GM23338 (cell line): Measurements from ENCODE around the gene ASAP2. TPM values are rescaled to one million over a fixed set of nuclear protein-coding genes. Genes with fewer than 3 reads are reported as not detected.

ENCODE experiments used
- ATAC-seq: fragments of 200-7000 bp; cut with Tn5 transposase; 3 replicates; pipeline ENCODE4 v1.9.1; 2020
- DNase-seq: peaks from one replicate; pipeline ENCODE4 v3.0.0-alpha.2; 2015; ENCODE audit warnings: low spot score
- H2AFZ ChIP-seq: fragments of 200-600 bp; sonication (generic); 2 replicates; pipeline ENCODE4 v1.8.0; 2016; ENCODE audit warnings: antibody characterized with exemption, mild to moderate bottlenecking, moderate library complexity
- H3F3A ChIP-seq: fragments of 200-600 bp; sonication (generic); replicated peaks from 2 replicates; pipeline ENCODE4 v1.8.0; 2017; ENCODE audit warnings: antibody characterized with exemption, mixed run types, low read depth
- H3K27ac ChIP-seq: fragments of 200-600 bp; sonication (generic); 2 replicates; pipeline ENCODE4 v1.6.1; 2016; ENCODE audit warnings: low read depth
- H3K27me3 ChIP-seq: fragments of 200-600 bp; sonication (generic); 2 replicates; pipeline ENCODE4 v1.8.0; 2016; ENCODE audit warnings: mild to moderate bottlenecking, mixed run types, moderate library complexity; ENCODE audit not compliant: insufficient read depth
- H3K36me3 ChIP-seq: fragments of 200-600 bp; sonication (generic); 2 replicates; pipeline ENCODE4 v1.8.0; 2016; ENCODE audit warnings: mild to moderate bottlenecking; ENCODE audit not compliant: insufficient read depth
- H3K4me1 ChIP-seq: fragments of 200-600 bp; sonication (generic); 2 replicates; pipeline ENCODE4 v1.8.0; 2016; ENCODE audit warnings: mild to moderate bottlenecking, moderate library complexity; ENCODE audit not compliant: insufficient read depth
- H3K4me2 ChIP-seq: fragments of 200-600 bp; sonication (generic); 2 replicates; pipeline ENCODE4 v1.7.1; 2017; ENCODE audit warnings: mixed run types
- H3K4me3 ChIP-seq: fragments of 200-600 bp; sonication (generic); 2 replicates; pipeline ENCODE4 v1.6.1; 2016; ENCODE audit warnings: mixed run types
- H3K79me2 ChIP-seq: fragments of 200-600 bp; sonication (generic); replicated peaks from 2 replicates; pipeline ENCODE4 v1.8.0; 2017; ENCODE audit warnings: mild to moderate bottlenecking; ENCODE audit not compliant: insufficient read depth
- H3K9me2 ChIP-seq: fragments of 200-600 bp; sonication (generic); 2 replicates; pipeline ENCODE4 v1.8.0; 2017; ENCODE audit not compliant: insufficient read depth
- H4K20me1 ChIP-seq: fragments of 200-600 bp; sonication (generic); replicated peaks from 2 replicates; pipeline ENCODE4 v1.8.0; 2017; ENCODE audit warnings: mild to moderate bottlenecking; ENCODE audit not compliant: insufficient read depth
- H3K27ac Mint-ChIP-seq: 2 replicates; pipeline ENCODE4 v1.8.0; 2020; ENCODE audit warnings: inconsistent platforms, mild to moderate bottlenecking, moderate library complexity, mixed read lengths
- H3K27me3 Mint-ChIP-seq: 3 replicates; pipeline ENCODE4 v1.8.0; 2022; ENCODE audit warnings: low read depth, mild to moderate bottlenecking, moderate library complexity, mixed read lengths, inconsistent platforms; ENCODE audit not compliant: insufficient read depth, poor library complexity
- H3K36me3 Mint-ChIP-seq: 3 replicates; pipeline ENCODE4 v1.8.0; 2021; ENCODE audit warnings: low read depth, mild to moderate bottlenecking, inconsistent platforms, moderate library complexity, mixed read lengths
- H3K4me1 Mint-ChIP-seq: 3 replicates; pipeline ENCODE4 v1.8.0; 2020; ENCODE audit warnings: mild to moderate bottlenecking, inconsistent platforms, mixed read lengths
- H3K4me3 Mint-ChIP-seq: 3 replicates; pipeline ENCODE4 v1.8.0; 2021; ENCODE audit warnings: moderate library complexity, mild to moderate bottlenecking, inconsistent platforms, mixed read lengths
- H3K9me3 Mint-ChIP-seq: 3 replicates; pipeline ENCODE4 v1.8.0; 2020; ENCODE audit warnings: moderate library complexity, mild to moderate bottlenecking, inconsistent platforms, mixed read lengths
- CREB1 ChIP-seq: fragments of 250-450 bp; sonication (Bioruptor Pico); IDR thresholded peaks from 2 replicates; pipeline ENCODE4 v1.5.0; 2020; ENCODE audit warnings: low read depth, mild to moderate bottlenecking, moderate library complexity
- CTCF ChIP-seq, 2 experiments: fragments of 200-600 bp in 1 of 2; sonication (generic) in 1 of 2; conservative IDR thresholded peaks; 2 replicates each; pipeline versions ENCODE4 v1.5.1 to v1.6.1; 2016 to 2017; ENCODE audit warnings: antibody characterized with exemption in 2 of 2, low read depth in 2 of 2, mild to moderate bottlenecking in 2 of 2, moderate library complexity in 1 of 2
- ETS1 ChIP-seq: IDR thresholded peaks from 2 replicates; pipeline ENCODE4 v1.6.1; 2016; ENCODE audit warnings: antibody characterized with exemption
- EZH2 ChIP-seq: fragments of 200-600 bp; sonication (generic); IDR thresholded peaks from one replicate; pipeline ENCODE4 v1.8.0; 2017; ENCODE audit warnings: antibody characterized with exemption, mild to moderate bottlenecking, low read depth; ENCODE audit not compliant: unreplicated experiment
- EZH2phosphoT487 ChIP-seq: fragments of 200-600 bp; sonication (generic); IDR thresholded peaks from one replicate; pipeline ENCODE4 v1.8.1; 2018; ENCODE audit warnings: antibody characterized with exemption; ENCODE audit not compliant: unreplicated experiment
- JUNB ChIP-seq: IDR thresholded peaks from one replicate; pipeline ENCODE4 v1.6.1; 2016; ENCODE audit warnings: antibody characterized with exemption; ENCODE audit not compliant: unreplicated experiment
- NANOG ChIP-seq: IDR thresholded peaks from 2 replicates; pipeline ENCODE4 v1.6.1; 2016; ENCODE audit warnings: antibody characterized with exemption, borderline replicate concordance
- POLR2AphosphoS5 ChIP-seq: IDR thresholded peaks from 2 replicates; pipeline ENCODE4 v1.6.1; 2016; ENCODE audit warnings: antibody characterized with exemption, low read depth
- REST ChIP-seq: IDR thresholded peaks from one replicate; pipeline ENCODE4 v1.6.1; 2018; ENCODE audit warnings: antibody characterized with exemption; ENCODE audit not compliant: unreplicated experiment
- STAT1 ChIP-seq: IDR thresholded peaks from one replicate; pipeline ENCODE4 v1.6.1; 2016; ENCODE audit warnings: antibody characterized with exemption; ENCODE audit not compliant: unreplicated experiment
- ZNF114 ChIP-seq: fragments of 250-450 bp; sonication (Bioruptor Pico); IDR thresholded peaks from 2 replicates; pipeline ENCODE4 v1.5.0; 2020; ENCODE audit warnings: mild to moderate bottlenecking, moderate library complexity
- ZNF331 ChIP-seq: fragments of 250-450 bp; sonication (Bioruptor Pico); IDR thresholded peaks from 2 replicates; pipeline ENCODE4 v1.5.0; 2020; ENCODE audit warnings: low read depth, mild to moderate bottlenecking, moderate library complexity
- polyA plus RNA-seq: library from polyadenylated mRNA; unstranded; fragments of >200 nt; fragmentation: Nextera tagmentation; extraction: Ambion mirVana; gene quantifications from 2 replicates; pipeline ENCODE4 v1.2.1, GENCODE V29; 2016
- total RNA-seq: library from RNA; depleted of rRNA; stranded (reverse); fragments of >200 nt; shearing (Covaris generic); gene quantifications from 2 replicates; pipeline ENCODE4 v1.2.3, GENCODE V29; 2014

ASAP2 gene
- total and polyA plus RNA-seq, 2 experiments from 2014 or later = 2.6 to 15.6 TPM

GRCh38 chr2:9412781-9413180 is 206.2 kb downstream of the ASAP2 start (continued):
- TF ChIP-seq REST (no peak), JUNB (no peak), NANOG (no peak), STAT1 (no peak), ZNF114 (CRISPR knock-in tag) (no peak), POLR2AphosphoS5 (no peak), CTCF (conservative IDR thresholded peaks at IDR 0.05; ENCODE audit: low read depth in 2 of 2) (no peak), EZH2phosphoT487 (no peak), ZNF331 (CRISPR knock-in tag) (no peak), ETS1 (no peak), CREB1 (CRISPR knock-in tag) (no peak), EZH2 (no peak)

GRCh38 chr2:9415516-9416169 is 209.0 kb downstream of the ASAP2 start:
- no peaks in the 10 kb centered on the region for H3K27me3 ChIP-seq
- no peak overlapping the region for H3K27ac ChIP-seq
- no peaks in the 10 kb centered on the region for H3K9me3 Mint-ChIP-seq
- H3K79me2 ChIP-seq = peaks cover 22% of the 10 kb centered on the region; the same call in 1 of the 2 replicates
- peaks cover 3% of the 10 kb centered on the region; the same call in 1 of the 3 replicates for H3K36me3 Mint-ChIP-seq
- no peak overlapping the region for H3K27ac Mint-ChIP-seq
- no peaks in the 10 kb centered on the region for H3K4me1 Mint-ChIP-seq
- H3K9me2 ChIP-seq = no peaks in the 10 kb centered on the region
- no peaks in the 10 kb centered on the region for H3K4me1 ChIP-seq
- DNase-seq (no peak), ATAC-seq (no peak)
- H2AFZ ChIP-seq = no peak overlapping the region
- H3K27me3 Mint-ChIP-seq = peaks cover 4% of the 10 kb centered on the region
- H3K36me3 ChIP-seq = no peaks in the 10 kb centered on the region; the same call in 1 of the 2 replicates
- no peak overlapping the region for H3K4me3 ChIP-seq
- peaks cover 14% of the 10 kb centered on the region; the same call in 1 of the 2 replicates for H4K20me1 ChIP-seq
- H3F3A ChIP-seq = no peaks in the 10 kb centered on the region
- no peak overlapping the region for H3K4me2 ChIP-seq
- H3K4me3 Mint-ChIP-seq = no peak overlapping the region
- TF ChIP-seq POLR2AphosphoS5 = no peak
- TF ChIP-seq CTCF (conservative IDR thresholded peaks at IDR 0.05; ENCODE audit: low read depth in 2 of 2) = no peak
- TF ChIP-seq EZH2 = no peak
- TF ChIP-seq EZH2phosphoT487 = no peak
- no peak for TF ChIP-seq STAT1
- TF ChIP-seq ZNF114 (CRISPR knock-in tag) = no peak
- no peak for TF ChIP-seq NANOG
